ENCODE measurements around the gene PDLIM5.

Gene PDLIM5

GRCh38 chr4:94678896-94679295 lies 227.2 kb downstream of the PDLIM5 start:
- DNase-seq (ENCODE audit: extremely low read depth, low read depth), result no peak

GRCh38 chr4:94680176-94680862 lies 228.6 kb downstream of the PDLIM5 start:
- TF ChIP-seq CTCF (IDR thresholded peaks at IDR 0.05; ENCODE audit: low read depth, low read length), result no peak
- no peak for DNase-seq (ENCODE audit: extremely low read depth, low read depth)

More at GRCh38 chr4:94678896-94679295, 227.2 kb downstream of the PDLIM5 start:
- TF ChIP-seq CTCF (IDR thresholded peaks at IDR 0.05; ENCODE audit: low read depth, low read length), result no peak

- no peak for TF ChIP-seq CTCF (IDR thresholded peaks at IDR 0.05; ENCODE audit: low read depth, low read length)
- DNase-seq (ENCODE audit: extremely low read depth, low read depth), result no peak
Measured at GRCh38 chr4:94686086-94686485, 234.3 kb downstream of the PDLIM5 start.

- no peak for TF ChIP-seq CTCF (IDR thresholded peaks at IDR 0.05; ENCODE audit: low read depth, low read length)
- DNase-seq (ENCODE audit: extremely low read depth, low read depth), result no peak
Measured at GRCh38 chr4:94689155-94689860, 237.6 kb downstream of the PDLIM5 start.

- TF ChIP-seq CTCF (IDR thresholded peaks at IDR 0.05; ENCODE audit: low read depth, low read length), result no peak
- no peak for DNase-seq (ENCODE audit: extremely low read depth, low read depth)
Measured at GRCh38 chr4:94690851-94691254, 239.1 kb downstream of the PDLIM5 start.

- no peak for DNase-seq (ENCODE audit: extremely low read depth, low read depth)
- TF ChIP-seq CTCF (IDR thresholded peaks at IDR 0.05; ENCODE audit: low read depth, low read length), result no peak
Measured at GRCh38 chr4:94691552-94691951, 239.8 kb downstream of the PDLIM5 start.

- DNase-seq (ENCODE audit: extremely low read depth, low read depth), result no peak
- TF ChIP-seq CTCF (IDR thresholded peaks at IDR 0.05; ENCODE audit: low read depth, low read length), result no peak
Measured at GRCh38 chr4:94695384-94695783, 243.6 kb downstream of the PDLIM5 start.

Data from AG09319 (cell line).